Brain pericyte (primary cell): ENCODE results near the gene ABHD12.
A peak's percentile ranks its signal among the peaks of the same experiment; 100 is the strongest.
"Not testable (repeated sequence)": the region's sequence is repeated elsewhere in the genome, so short reads cannot be mapped to it uniquely, and the experiment has no call there.

Source experiments
- DNase-seq: peaks from one replicate; pipeline ENCODE4 v3.0.0-alpha.2; 2012; ENCODE audit warnings: low read depth, low spot score

The ABHD12 gene

DNA sequence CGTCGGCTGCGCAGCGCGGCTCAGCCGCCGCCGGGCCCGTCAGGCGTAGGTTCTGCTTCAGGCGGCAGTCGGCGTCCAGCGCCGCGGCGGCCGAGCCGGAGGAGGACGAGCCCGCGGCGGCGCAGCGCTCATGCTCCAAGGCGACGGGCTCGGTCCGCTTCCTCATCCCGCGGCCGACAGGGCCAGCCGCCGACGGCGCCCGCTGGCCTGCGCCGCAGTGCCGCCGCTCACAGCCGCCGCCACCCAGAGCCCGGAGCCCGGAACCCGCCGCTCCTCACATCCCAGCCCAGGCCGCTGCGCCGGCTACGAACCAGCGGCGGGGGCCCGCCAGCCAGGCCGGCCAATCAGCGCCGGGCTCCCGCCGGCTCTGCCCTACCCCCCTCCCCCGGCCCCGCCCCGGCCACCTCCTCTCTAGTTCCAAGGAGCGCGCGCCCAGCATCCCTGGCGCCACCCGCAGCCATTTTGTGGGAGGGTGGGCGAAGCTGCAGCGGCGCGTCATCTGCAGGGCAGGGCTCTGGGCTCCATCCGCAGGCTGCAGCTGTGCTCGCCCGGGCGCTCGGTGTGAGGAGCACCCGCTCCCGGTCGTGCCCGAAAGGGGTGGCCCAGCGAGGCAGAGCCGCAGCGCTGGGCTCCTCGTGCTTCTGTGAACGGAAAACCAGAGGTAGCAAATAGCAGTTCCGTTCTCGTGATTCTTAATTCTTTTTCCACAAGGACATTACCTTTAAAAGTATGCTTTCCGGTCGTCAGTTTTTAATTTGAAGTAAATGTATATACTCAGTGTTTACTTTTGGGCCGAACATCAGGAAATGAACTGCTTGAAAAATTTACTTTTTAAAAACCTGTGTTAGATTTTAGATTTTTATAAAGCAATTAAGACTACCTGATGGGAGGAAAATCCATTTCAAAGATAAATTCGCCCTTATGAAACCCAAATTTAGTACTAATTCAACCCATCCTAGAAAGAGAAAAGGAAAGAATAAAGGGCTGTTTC lies at the start of gene ABHD12:
Gene ABHD12 (minus strand): TSS at position 298 of the 991 bp plus-strand sequence. CDS start 132 bp downstream, at position 166.
- DNase-seq, result peak; percentile 79

DNA sequence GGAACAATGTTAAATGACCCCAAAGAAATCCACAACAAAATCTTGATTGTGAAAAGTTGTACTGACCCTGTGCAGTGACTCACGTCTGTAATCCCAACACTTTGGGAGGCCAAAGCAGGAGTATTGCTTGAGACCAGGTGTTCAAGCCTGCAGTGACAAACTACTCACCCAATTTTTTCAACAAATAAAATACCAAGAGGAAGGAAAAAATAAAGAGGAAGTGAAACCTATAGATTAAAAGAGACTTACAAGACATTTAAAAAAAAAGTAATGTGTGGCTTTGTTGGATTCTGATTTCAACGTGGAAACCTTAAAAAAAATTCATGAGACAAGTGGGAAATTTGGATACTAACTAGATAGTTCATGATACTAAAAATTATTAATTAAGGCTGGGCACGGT lies 48.7 kb upstream of the ABHD12 start:
- DNase-seq, result no peak

DNA sequence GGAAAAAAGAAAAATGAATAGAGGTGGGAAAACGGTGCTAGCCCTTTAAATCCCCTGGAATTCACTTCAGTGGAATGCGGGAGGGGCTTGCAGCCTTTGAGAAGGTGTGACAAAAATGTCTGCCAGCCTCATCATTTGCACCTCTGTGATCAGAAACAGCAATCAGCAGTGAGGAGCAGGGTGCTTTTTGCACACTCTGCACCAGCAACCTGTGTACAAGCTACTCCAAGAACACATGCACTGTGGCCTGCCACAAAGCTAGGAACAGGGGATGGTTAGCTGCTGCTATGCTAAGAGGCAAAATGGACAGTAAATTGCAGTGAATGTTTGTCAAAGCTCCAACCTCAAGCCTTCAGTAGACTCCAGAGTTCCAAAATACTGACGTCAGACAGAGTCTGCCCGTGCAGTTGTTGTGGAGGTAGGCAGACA lies 46.5 kb upstream of the ABHD12 start:
- DNase-seq, result no peak

DNA sequence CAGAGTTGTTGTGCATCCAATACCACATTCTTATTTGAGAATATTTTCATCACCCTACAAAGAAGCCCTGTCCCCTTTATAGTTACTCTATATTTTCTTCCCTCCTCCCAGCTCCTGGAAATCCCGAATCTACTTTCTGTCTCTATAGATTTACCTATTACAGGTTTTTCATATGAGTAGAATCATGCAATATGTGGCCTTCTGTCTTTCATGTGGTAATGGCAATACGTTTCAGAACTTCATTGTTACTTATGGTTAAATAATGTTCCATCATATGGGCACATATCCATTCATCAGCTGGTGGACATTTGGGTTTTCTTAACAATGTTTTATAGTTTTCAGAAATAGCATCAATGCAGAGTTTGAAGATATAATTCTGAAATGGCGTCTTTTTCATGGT lies 33.9 kb upstream of the ABHD12 start:
- DNase-seq, result no peak

DNA sequence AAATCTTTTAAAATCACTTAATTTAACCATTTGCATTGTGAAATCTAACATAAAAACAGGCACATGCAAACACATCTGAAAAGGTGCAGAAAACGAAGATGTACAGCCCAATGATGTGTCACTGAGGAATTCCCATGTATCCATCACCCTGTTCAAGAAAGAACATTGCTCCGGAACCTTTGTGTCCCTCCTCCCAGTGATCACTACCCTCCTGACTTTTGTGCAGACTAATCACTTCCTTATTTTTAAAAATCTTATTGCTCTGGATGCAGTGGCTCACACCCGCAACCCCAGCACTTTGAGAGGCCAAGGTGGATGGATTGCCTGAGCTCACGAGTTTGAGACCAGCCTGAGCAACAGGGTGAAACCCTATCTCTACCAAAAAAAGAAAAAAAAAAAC lies 31.4 kb upstream of the ABHD12 start:
- no peak for DNase-seq

DNA sequence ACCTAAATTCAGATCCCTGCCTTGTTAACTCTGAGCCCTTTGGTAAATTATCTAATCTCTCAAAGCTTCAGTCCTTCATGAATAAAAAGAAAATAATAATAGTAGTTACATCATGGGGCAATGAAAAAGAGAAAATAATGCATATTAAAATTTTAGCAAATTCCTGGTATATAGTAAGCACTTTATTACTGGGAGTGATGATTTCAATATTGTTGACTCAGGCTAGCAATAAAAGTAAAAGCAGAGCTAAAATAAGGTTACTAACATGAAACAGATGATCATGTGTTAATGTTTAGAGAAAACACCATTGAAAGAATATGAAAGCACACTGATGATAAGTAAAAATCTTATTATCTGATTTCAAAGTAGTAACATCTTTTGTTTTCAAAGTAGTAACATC lies 30.5 kb upstream of the ABHD12 start:
- DNase-seq, result no peak

DNA sequence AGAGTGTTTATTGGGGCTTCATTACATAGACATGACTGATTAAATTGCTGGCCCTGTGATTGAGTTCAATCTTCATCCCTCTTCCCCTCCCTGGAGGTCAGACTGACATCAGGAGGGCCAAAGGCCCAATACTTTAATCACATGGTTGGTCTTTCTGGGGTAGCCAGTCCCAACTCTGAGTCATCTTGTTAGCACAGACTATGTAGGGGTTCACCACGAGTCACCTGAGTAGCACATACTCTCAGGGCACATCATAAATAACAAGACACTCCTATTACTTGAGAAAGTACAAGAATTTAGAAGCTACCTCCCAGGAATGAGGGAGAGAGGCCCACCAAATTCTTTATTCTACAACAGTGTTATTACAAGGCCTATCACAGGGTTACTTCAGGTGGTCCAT lies 28.1 kb upstream of the ABHD12 start:
- DNase-seq, result no peak

DNA sequence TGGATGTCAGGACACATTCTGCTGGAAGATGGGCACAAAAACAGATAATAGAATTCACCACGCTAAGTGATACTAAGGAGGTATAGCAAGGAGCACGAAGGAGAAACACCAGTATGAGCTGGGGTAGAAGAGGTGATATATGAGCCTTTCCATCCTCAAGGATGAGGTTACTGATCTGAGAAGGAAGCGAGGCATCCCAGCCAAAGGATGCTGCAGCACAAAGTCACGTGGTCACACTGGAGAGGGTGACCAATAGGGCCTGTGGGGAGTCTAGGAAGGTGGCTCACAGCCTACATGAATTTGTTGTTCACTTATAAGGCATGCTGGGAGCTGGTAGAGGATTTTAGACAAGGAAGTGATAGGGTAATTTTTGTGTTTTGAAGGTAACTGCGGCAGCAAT lies 18.3 kb upstream of the ABHD12 start:
- DNase-seq, result no peak

DNA sequence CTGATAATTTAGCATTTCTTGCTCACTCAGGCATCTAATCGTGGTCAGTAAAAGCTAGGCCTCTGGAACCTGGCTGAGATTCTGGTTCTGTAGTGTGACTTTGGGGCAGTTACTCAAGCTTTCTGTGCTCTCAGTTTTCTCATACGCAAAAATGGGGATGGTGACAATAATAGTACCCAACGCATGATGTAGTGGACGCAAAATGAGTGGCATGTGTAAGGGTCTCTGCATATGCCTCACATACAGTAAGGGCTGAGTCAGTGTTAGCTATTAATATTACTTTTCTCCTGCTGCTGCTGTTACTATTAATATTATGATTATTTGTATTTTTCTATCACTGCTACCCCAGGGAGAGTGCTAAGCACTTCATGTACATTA lies 17.5 kb upstream of the ABHD12 start:
- no peak for DNase-seq

DNA sequence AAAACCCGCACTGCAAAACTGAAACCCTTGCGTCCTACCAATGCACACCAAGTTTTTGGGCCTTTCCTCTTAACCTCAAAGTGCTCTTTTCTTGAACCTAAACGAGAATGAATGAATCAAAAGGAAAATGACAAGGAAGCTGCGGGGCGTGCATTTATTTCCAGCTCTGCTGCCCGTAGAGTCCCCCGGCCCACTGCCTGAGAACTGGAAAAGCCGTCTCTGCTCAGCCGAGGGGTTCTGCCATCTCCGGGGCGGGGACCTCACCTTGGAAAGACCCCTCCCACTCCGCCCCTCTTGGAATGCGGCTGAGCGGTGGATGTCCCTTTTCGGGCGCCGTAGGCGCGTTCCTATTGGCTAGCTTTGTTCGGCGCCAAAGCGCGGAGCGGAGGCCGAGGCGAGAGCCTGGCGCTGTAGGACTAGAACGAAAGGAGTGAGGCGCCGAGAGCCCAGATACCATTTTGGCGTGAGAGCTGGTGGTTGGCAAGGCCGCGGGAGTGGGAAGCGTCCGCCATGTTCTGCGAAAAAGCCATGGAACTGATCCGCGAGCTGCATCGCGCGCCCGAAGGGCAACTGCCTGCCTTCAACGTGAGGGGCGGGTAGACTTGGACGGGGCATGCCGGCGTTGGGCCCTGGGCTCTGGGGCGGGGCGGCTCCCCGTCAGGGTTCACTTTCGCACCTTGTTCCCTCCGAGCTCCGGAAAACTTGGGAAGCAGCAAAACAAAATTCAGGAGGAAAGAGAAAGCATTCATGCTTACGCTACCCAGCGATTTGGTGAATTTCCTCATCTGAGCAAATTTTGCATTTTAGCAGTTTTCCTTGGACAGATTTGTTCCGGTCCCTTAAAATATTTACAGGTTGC lies 16.9 kb upstream of the ABHD12 start, which contains the start of gene GINS1:
Gene GINS1 (plus strand): TSS at position 363 of the 859 bp plus-strand sequence. CDS start 148 bp downstream, at position 511.
- peak; percentile 45 for DNase-seq

DNA sequence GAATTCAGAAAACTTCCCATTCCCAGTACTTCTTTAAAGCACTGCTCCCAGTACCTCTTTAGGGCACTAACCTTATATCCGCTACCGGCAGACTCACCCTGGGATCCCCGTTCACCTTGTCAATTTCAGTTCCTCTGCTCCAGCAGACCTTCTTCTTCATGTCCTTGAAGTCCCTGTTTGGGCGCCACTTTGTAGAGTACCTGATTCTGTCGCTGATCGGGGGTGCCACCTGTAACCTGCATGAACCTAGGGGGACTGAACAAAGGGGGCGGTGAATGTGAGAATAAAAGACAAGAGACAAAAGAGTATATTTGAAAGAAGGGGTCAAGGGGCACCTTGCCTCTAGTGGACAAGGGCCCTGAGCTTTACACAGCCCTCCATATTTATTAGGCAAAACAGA lies 11.9 kb upstream of the ABHD12 start:
- DNase-seq, result no peak

DNA sequence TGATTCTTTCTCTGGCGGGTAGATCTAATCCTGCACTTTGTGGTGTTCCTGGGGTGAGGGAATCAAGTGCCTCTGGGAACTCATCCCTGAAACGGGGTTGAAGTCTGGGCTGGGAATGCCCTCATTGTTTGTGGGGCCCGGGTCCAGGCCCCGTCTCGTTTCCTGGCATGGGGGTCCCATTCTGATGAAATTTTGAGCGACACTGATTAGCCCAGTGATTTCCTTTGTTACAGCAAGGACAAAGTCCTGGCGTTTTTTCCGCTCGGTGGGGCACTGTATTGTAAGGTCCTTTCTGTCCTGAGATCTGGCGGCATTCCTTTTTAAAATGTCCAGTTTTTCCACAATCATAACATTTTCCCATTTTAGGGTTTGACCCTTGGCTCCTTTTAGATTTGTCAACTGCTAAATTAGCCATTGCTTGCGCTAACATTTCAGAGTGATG lies 9.7 kb upstream of the ABHD12 start:
- DNase-seq, result not testable (repeated sequence)

DNA sequence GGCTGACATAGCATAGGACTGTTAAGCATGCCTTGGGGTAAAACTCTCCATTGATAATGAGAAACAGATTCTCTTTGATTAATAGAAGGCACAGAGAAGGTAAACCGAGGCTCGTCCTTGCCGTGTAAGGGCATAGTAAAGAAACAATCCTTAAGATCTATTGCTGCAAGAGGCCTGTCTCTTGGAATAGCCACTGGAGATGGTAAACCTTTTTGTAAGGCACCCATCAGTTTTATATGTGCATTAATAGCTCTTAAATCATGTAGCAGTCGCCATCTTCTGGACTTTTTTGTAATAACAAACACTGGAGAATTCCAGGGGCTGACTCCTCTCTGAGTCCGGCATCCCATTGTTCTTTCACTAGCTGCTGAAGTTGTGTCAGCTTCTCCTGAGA lies 8.4 kb upstream of the ABHD12 start:
- no peak for DNase-seq

DNA sequence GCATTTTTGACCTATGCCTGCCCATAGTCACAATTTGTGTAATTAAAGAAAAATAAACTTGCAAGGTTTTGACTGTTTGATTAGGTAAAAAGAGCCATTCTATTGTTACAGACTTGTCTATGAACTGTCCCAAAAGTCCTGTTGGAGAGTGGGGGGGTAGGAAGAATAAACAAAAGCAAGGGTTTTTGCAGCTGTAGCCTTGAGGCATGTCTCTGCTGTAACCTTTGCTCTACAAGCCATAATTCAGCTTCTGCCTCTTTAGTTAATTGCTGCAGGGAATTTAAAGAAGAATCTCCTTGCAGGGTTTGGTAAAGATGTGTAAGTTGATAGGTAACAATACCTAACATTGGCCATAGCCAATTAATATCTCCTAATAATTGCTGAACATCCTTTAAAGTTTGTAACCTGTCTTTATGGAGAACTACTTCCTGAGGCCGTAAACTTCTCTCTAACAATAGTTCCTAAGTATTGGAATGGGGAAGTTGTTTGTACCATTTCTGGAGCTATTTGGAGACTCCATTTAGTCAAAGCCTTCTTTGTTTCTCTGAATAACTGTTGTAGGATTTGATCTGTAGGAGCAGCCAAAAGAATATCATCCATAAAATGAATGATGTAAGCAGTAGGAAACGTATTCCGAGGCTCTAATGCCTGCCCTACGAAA lies 7.9 kb upstream of the ABHD12 start:
- no peak for DNase-seq

DNA sequence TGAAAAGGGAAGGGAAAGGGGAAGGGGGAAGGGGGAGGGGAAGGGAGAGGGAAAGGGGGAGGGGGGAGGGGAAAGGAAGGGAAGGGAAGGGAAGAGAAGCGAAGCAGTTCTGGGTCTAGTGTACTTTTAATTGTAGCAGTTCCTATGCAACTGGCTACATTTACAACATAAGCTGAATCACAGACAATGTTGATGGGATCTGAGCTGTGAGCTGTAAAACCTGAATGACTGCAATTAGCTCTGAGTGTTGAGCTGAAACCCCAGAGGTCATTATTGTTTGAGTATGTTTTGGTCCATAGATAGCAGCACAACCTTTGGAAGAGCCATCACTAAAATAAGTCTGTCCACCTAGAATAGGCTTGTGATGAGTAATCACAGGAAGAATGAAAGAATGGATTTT lies 7.2 kb upstream of the ABHD12 start:
- no peak for DNase-seq

DNA sequence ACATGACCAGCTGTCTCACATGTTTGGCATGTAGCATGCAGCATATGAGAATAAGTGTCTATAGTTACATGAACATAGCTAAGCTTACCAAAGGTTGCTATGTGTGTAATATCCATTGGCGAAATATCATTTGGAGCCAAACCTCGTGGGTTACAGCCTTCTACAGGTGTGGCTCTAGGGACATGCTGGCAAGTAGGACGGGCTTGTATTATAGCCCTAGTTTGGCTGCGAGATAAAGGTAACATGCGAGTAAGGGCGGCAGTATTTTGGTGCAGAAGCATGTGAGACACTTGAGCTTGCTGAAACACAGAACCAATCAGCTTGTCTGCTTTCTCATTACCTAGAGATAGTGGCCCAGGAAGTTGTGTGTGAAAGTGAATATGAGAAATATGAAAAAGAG lies 6.5 kb upstream of the ABHD12 start:
- no peak for DNase-seq

DNA sequence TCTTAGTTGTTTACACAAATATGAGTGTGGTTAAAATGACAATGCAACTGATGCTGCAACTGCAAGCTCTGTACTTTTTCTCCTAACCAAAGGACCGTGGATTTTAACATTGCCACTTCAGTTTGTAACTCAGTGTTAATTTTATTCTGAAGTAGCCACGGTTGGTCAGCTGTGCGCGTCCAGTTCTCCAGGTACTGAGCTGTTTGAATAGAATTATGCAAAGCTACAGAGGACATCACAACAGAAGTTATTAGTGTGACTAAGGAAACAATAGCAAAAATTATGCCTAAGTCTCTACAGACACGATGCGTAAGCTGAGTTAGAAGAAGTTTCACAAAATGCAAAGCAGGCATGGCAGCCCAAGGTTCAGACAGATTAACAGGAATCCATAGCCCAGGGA lies 4.4 kb upstream of the ABHD12 start:
- no peak for DNase-seq

DNA sequence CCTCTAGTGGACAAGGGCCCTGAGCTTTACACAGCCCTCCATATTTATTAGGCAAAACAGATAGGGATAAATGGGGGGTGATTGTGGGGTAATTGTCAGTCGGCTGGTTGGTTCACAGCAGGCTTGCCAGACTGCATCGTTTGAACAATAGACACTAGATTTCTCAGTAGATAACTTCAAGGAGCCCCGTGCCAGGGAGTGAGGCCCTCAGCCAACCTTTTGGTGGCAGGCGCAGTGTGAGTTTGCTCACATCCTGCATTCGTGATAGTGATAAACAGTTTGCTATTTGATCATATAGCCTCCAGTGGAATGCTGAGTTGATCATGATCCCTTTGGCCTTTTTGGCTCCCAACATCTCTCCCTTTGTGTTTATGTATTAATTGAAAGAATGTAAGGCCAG lies 3.6 kb upstream of the ABHD12 start:
- no peak for DNase-seq

DNA sequence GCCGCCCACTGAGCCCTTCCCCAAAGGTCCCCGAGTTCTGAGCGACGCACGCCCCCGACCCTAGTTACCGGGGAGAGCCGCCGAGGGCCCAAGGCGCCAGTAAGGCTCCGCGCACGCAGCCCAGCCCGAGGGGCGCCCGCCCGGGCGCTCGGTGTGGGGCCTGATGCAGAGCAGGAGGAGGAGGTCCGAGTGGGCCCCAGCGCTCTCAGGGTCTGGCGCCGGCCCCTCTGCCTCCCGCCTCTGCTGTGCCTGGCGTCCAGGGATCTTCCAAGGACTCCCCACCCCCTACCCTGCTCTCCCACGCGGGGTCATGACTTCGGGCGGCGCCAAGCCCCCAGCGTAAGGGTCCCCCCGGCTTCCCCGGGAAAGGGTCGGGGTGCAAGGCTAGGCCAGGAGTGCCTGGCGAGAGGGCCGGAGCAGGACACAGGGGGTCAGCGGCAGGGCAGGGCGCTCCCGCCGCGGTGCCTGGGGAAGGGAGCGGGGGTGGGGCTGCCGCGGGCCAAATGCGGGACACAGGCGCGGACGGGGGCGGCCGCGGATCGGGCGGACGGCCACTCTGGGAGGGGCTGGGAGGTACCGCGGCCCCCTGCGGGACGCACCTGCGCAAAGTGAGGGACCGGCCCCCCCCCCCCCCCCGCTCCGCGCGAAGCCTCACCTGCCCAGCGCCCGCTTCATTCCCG lies 637 bp downstream of the ABHD12 start:
- no peak for DNase-seq

DNA sequence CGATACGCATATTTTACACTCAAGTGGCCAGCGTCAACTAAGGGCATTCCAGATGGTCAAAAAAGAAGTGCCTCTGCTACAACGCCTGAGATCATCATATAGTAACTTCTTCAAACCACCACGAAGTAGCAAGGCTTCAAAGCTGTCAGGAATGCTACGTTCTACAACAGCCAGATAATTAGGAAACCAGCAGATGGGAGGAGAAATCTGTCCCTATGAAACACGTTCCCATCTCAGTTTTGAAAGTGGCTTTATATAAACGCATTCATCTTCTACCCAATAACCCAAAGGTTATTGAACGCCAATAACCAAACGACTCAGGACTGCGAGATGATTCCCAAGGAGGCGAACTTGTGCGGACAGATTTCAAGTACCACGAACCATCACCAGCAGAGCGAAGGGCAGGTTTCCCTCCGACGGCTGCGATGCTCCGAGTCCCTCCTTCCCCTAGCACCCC lies 1.2 kb downstream of the ABHD12 start:
- no peak for DNase-seq

DNA sequence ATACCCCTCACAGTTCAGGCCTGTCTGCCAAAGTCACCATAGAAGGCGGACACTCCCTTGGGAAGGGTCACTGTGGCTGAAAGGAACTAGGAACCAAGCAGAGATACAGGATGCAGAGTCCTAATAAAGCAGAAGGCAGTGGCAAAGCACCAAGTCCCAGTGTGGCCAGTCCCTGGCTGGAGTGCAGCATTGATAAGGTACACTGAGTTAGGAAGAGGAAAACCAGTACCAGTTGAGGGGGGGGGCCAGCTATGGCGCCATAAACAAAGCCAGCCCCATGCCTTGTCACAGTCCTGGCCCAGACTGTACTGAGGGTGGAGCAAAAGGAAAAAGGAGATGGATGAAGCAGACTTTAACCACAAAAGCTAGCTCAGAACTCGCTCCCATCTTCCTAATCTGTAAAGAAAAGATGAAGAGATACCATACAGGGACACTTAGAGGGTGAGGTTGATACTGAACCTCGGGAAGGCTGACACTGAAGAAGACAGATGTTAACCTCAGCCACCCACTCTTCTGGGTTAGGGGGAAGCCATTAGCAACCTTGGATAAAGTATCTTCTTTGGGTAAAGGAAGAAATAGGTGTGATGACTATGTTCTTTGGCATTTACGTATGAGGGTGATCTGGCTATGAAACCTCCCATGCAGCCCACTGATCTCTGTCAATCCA lies 7.8 kb downstream of the ABHD12 start:
- no peak for DNase-seq
